OCI-LY3 (cell line): ENCODE measurements around the gene MED15.

Experiments used
- H2AFZ ChIP-seq: fragments of 200-600, 300-600 bp; shearing (Covaris generic); 2 replicates; pipeline ENCODE4 v1.6.0; 2014; ENCODE audit warnings: antibody characterized with exemption, low read depth, low read length
- H3K27ac ChIP-seq: fragments of 200-600, 300-600 bp; sonication (generic); 2 replicates; pipeline ENCODE4 v1.5.1; 2014; ENCODE audit warnings: mild to moderate bottlenecking, low read length, moderate library complexity, mixed read lengths
- H3K27me3 ChIP-seq: fragments of 200-600, 300-600 bp; sonication (generic); 2 replicates; pipeline ENCODE4 v1.6.1; 2014; ENCODE audit warnings: low read depth, low read length, mixed read lengths
- H3K36me3 ChIP-seq: fragments of 200-600, 300-600 bp; sonication (generic); replicated peaks from 2 replicates; pipeline ENCODE3; 2014; ENCODE audit warnings: low read depth, low read length, mixed read lengths
- H3K4me1 ChIP-seq: fragments of 300-600, 200-600 bp; sonication (generic); 2 replicates; pipeline ENCODE4 v1.6.1; 2014; ENCODE audit warnings: low read length, mixed read lengths
- H3K4me2 ChIP-seq: fragments of 200-600, 300-600 bp; sonication (generic); 2 replicates; pipeline ENCODE4 v1.6.1; 2014; ENCODE audit warnings: low read length, mixed read lengths
- H3K4me3 ChIP-seq: fragments of 300-600, 200-600 bp; sonication (generic); 2 replicates; pipeline ENCODE4 v1.5.1; 2014; ENCODE audit warnings: antibody characterized with exemption, mild to moderate bottlenecking, low read length, moderate library complexity
- H3K79me2 ChIP-seq: fragments of 300-600, 200-600 bp; shearing (Covaris generic); 2 replicates; pipeline ENCODE4 v1.6.1; 2014; ENCODE audit warnings: mild to moderate bottlenecking, low read length, mixed read lengths
- H3K9ac ChIP-seq: fragments of 300-600, 200-600 bp; shearing (Covaris generic); 2 replicates; pipeline ENCODE4 v1.6.0; 2014; ENCODE audit warnings: mild to moderate bottlenecking, low read length, moderate library complexity
- H3K9me3 ChIP-seq: fragments of 200-600, 300-600 bp; shearing (Covaris generic); 2 replicates; pipeline ENCODE4 v1.6.1; 2014; ENCODE audit warnings: low read length, mixed read lengths; ENCODE audit not compliant: insufficient read depth
- H4K20me1 ChIP-seq: fragments of 200-600, 300-600 bp; sonication (generic); 2 replicates; pipeline ENCODE4 v1.6.1; 2016; ENCODE audit warnings: low read length, mixed read lengths; ENCODE audit not compliant: insufficient read depth
- CTCF ChIP-seq: fragments of 200-600, 300-600 bp; sonication (generic); IDR thresholded peaks from 2 replicates; pipeline ENCODE4 v1.5.1; 2014; ENCODE audit warnings: antibody characterized with exemption, low read length, low read depth
- EZH2phosphoT487 ChIP-seq: fragments of 200-600 bp; shearing (Covaris generic); IDR thresholded peaks from 2 replicates; pipeline ENCODE4 v1.6.1; 2018; ENCODE audit warnings: antibody characterized with exemption, mixed run types, low read depth

The MED15 gene

GRCh38 chr22:20621162-20621561 lies 113.8 kb downstream of the MED15 start:
- no peak overlapping the region for H3K9ac ChIP-seq
- peaks cover 29% of the 10 kb centered on the region for H3K4me1 ChIP-seq
- no peaks in the 10 kb centered on the region for H3K36me3 ChIP-seq
- peaks cover 42% of the 10 kb centered on the region for H4K20me1 ChIP-seq
- H2AFZ ChIP-seq = no peak overlapping the region
- H3K9me3 ChIP-seq = no peaks in the 10 kb centered on the region
- no peaks in the 10 kb centered on the region for H3K79me2 ChIP-seq
- TF ChIP-seq EZH2phosphoT487 (no peak), CTCF (no peak)
- H3K27me3 ChIP-seq = peaks cover 78% of the 10 kb centered on the region
- H3K27ac ChIP-seq = no peak overlapping the region
- no peak overlapping the region for H3K4me3 ChIP-seq
- H3K4me2 ChIP-seq = no peak overlapping the region

DNA sequence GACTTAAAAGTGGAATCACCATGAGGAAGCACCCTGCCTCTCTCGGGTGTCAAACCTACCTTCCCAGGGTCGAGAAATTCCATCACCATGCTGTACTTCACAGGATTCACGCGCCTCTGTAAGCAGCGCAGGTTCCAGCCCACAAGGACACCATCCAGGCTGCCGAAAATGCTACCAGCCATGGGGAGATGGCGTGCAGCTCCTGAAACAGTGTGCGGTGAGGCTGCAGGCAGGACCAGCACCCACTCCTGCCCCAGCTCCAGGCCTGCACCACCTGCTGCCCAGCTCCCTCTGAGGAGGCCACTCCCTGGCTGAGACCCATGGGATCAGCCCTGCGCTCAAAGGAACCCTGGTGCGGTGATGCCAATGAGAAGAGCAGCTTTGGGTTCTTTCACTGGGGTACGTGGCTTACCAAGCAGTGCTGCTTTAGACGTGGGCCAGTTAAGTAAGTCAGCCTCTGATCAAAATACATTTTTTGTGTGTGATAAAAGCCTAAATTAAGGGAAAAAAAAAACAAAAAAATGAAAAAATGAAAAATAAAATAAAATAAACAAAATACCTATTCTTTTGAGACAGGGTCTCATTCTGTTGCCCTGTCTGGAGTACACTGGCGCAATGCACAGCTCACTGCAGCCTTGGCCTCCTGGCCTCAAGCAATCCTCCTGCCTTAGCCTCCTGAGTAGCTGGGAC lies 115.4 kb downstream of the MED15 start:
- no peaks in the 10 kb centered on the region for H3K9me3 ChIP-seq
- H3K27ac ChIP-seq = no peak overlapping the region
- no peaks in the 10 kb centered on the region for H3K79me2 ChIP-seq
- H3K9ac ChIP-seq = no peak overlapping the region
- peaks cover 79% of the 10 kb centered on the region for H3K27me3 ChIP-seq
- TF ChIP-seq EZH2phosphoT487 = no peak
- TF ChIP-seq CTCF = no peak
- H3K4me2 ChIP-seq = no peak overlapping the region
- H3K4me3 ChIP-seq = no peak overlapping the region
- peaks cover 51% of the 10 kb centered on the region for H4K20me1 ChIP-seq
- no peaks in the 10 kb centered on the region for H3K36me3 ChIP-seq
- peaks cover 29% of the 10 kb centered on the region for H3K4me1 ChIP-seq
- H2AFZ ChIP-seq = no peak overlapping the region

- H3K4me1 ChIP-seq = peaks cover 29% of the 10 kb centered on the region
- no peaks in the 10 kb centered on the region for H3K79me2 ChIP-seq
- H3K9me3 ChIP-seq = no peaks in the 10 kb centered on the region
- no peak overlapping the region for H3K9ac ChIP-seq
- no peak overlapping the region for H3K27ac ChIP-seq
- no peak overlapping the region for H3K4me3 ChIP-seq
- peaks cover 82% of the 10 kb centered on the region for H3K27me3 ChIP-seq
- peak overlapping the region; percentile 33 for H3K4me2 ChIP-seq
- no peaks in the 10 kb centered on the region for H3K36me3 ChIP-seq
- H4K20me1 ChIP-seq = peaks cover 56% of the 10 kb centered on the region
- no peak for TF ChIP-seq EZH2phosphoT487
- TF ChIP-seq CTCF = no peak
- no peak overlapping the region for H2AFZ ChIP-seq
Measured at GRCh38 chr22:20624161-20624616, 116.8 kb downstream of the MED15 start.

DNA sequence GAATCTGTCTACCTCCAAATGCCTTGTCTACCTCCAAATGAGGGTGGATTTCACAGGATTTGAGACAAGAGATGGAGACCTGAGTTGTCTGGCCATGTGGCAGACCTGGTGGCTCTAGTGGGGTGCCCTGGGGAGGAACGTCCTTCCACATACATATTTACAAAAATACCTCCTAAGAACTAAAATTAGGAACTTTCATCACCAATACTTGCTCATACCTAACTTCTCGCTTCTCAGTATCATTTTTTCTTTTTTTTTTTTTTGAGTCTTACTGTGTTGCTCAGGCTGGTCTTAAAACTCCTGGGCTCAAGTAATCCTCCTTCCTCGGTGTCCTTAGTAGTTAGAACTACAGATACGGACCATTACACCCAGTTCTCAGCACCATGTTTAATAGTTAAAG lies 117.9 kb downstream of the MED15 start:
- H2AFZ ChIP-seq = no peak overlapping the region
- H3K4me2 ChIP-seq = peak overlapping the region; percentile 61
- no peaks in the 10 kb centered on the region for H3K79me2 ChIP-seq
- peaks cover 29% of the 10 kb centered on the region for H3K4me1 ChIP-seq
- no peak overlapping the region for H3K9ac ChIP-seq
- peaks cover 57% of the 10 kb centered on the region for H4K20me1 ChIP-seq
- TF ChIP-seq CTCF = no peak
- no peak for TF ChIP-seq EZH2phosphoT487
- no peak overlapping the region for H3K27ac ChIP-seq
- no peaks in the 10 kb centered on the region for H3K9me3 ChIP-seq
- peaks cover 82% of the 10 kb centered on the region for H3K27me3 ChIP-seq
- peak overlapping the region; percentile 22 for H3K4me3 ChIP-seq
- no peaks in the 10 kb centered on the region for H3K36me3 ChIP-seq
